Measurements from ENCODE around the gene BCL10.

GRCh38 chr1:85243372-85243771, 33.1 kb downstream of the BCL10 start:
- TF ChIP-seq CTCF (IDR thresholded peaks at IDR 0.05) (peak in 1 of 3 experiments; percentile 16), POLR2A (IDR thresholded peaks at IDR 0.05; ENCODE audit: low read depth) (no peak), EP300 (IDR thresholded peaks at IDR 0.05) (no peak), POLR2AphosphoS5 (IDR thresholded peaks at IDR 0.05) (no peak)

Data from esophagus muscularis mucosa (tissue), 4 donors.